ENCODE results near the gene C1QTNF8. TPM values are rescaled to one million over a fixed set of nuclear protein-coding genes. Genes with fewer than 3 reads are reported as not detected.

Gene C1QTNF8
- total RNA-seq, 2 donors from 2014 or later = not detected

DNA sequence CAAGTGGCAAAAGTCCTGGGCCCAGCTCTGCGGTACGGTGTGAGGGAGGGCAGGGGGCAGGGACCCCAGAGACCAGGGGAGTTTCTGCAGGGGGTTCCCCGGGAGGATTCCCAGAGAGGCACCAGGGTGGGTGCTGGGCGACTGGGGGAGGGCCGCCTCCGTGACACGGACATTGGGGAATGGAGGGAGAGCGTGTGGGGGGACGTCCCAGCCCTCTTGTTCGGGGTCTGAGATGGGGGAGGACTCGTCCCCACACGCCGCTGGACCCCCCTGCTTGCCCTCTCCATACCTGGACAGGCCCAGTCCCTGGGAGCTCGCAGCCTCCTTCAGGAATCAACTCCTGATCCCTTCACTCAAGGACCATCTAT lies 26.3 kb upstream of the C1QTNF8 start:
- Mint-ChIP-seq H3K9me3 (no peaks in the 10 kb centered on the region), H3K4me3 (no peak overlapping the region), H3K27ac (no peak overlapping the region), H3K27me3 (no peaks in the 10 kb centered on the region), H3K36me3 (no peaks in the 10 kb centered on the region), H3K4me1 (ENCODE audit: low read depth in 2 of 2) (no peaks in the 10 kb centered on the region)
- ATAC-seq (no peak), DNase-seq (ENCODE audit: low spot score) (no peak)

GRCh38 chr16:1121601-1122397 lies 25.8 kb upstream of the C1QTNF8 start:
- H3K9me3 Mint-ChIP-seq = no peaks in the 10 kb centered on the region
- H3K36me3 Mint-ChIP-seq = no peaks in the 10 kb centered on the region
- no peak overlapping the region for H3K4me3 Mint-ChIP-seq
- DNase-seq (ENCODE audit: low spot score) (no peak), ATAC-seq (no peak)
- no peak overlapping the region for H3K27ac Mint-ChIP-seq
- no peaks in the 10 kb centered on the region for H3K27me3 Mint-ChIP-seq
- no peaks in the 10 kb centered on the region for H3K4me1 Mint-ChIP-seq (ENCODE audit: low read depth in 2 of 2)

DNA sequence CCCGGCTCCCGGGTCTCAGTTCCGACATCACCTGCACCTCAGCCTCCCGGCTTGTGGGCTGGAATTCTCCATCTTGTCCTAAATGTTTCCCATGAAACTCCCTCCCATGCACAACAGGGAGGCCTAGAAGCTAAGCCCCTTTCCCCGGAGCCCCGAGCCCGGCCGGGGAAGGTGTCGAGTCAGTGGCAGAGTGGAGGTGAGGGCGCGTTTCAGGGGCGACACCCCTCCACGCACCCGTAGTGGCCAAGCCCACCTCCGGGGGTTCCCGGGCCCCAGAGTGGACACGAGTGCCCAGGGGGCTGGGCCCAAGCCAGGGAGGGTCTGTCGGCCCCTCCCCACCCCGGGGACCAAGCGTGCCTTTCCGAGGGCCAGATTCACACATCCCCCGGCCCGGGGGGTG lies 25.0 kb upstream of the C1QTNF8 start:
- Mint-ChIP-seq H3K27me3 (no peaks in the 10 kb centered on the region), H3K4me3 (no peak overlapping the region), H3K27ac (no peak overlapping the region), H3K36me3 (no peaks in the 10 kb centered on the region), H3K4me1 (ENCODE audit: low read depth in 2 of 2) (no peaks in the 10 kb centered on the region), H3K9me3 (no peaks in the 10 kb centered on the region)
- DNase-seq (ENCODE audit: low spot score) (no peak), ATAC-seq (no peak)

DNA sequence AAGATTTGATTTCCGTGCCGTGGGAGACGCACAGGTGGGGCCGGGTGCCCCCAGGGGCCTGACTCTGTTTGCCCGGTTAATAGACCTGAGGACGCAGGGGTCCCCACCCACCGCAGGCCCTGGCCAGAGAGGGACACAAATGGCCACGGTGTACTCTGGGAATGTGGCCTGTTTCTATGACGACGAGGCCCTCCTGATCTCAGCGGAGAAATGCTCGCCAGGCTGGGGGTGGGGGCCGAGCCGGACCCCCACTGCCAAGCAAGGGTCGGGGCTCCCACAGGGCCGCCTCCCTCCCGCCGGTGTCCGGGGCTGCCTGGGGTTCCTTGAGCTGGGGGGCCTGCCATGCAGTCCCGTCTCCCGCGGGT lies 24.5 kb upstream of the C1QTNF8 start:
- Mint-ChIP-seq H3K4me3 (no peak overlapping the region), H3K27me3 (no peaks in the 10 kb centered on the region), H3K27ac (no peak overlapping the region), H3K9me3 (no peaks in the 10 kb centered on the region), H3K36me3 (no peaks in the 10 kb centered on the region), H3K4me1 (ENCODE audit: low read depth in 2 of 2) (no peaks in the 10 kb centered on the region)
- ATAC-seq (no peak), DNase-seq (ENCODE audit: low spot score) (no peak)

GRCh38 chr16:1119766-1120576 lies 23.9 kb upstream of the C1QTNF8 start:
- H3K4me3 Mint-ChIP-seq = no peak overlapping the region
- H3K27me3 Mint-ChIP-seq = no peaks in the 10 kb centered on the region
- no peaks in the 10 kb centered on the region for H3K9me3 Mint-ChIP-seq
- no peak for ATAC-seq
- DNase-seq (ENCODE audit: low spot score) = no peak
- H3K27ac Mint-ChIP-seq = no peak overlapping the region
- H3K4me1 Mint-ChIP-seq (ENCODE audit: low read depth in 2 of 2) = no peaks in the 10 kb centered on the region
- no peaks in the 10 kb centered on the region for H3K36me3 Mint-ChIP-seq

DNA sequence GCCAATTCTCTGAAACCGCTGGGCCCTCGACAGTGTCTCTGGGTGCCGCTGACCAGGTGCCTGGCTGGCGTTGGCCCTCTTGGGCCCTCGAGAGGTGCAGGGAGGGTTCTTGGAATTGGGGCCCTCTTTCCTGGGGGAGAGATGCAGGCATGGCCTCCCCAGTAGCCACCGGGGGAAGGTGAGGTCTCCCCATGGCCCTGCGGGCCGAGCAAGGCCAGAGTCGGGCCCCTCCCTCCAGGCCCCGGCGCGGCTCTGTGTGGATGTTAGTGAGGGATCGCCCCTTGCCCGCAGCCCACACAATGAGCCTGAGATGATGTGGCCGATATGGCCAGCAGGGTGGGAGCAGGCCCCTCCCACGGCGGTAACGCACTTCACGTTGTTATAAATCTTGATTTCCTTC lies 23.1 kb upstream of the C1QTNF8 start:
- Mint-ChIP-seq H3K4me3 (no peak overlapping the region), H3K4me1 (ENCODE audit: low read depth in 2 of 2) (no peaks in the 10 kb centered on the region), H3K27ac (no peak overlapping the region)

DNA sequence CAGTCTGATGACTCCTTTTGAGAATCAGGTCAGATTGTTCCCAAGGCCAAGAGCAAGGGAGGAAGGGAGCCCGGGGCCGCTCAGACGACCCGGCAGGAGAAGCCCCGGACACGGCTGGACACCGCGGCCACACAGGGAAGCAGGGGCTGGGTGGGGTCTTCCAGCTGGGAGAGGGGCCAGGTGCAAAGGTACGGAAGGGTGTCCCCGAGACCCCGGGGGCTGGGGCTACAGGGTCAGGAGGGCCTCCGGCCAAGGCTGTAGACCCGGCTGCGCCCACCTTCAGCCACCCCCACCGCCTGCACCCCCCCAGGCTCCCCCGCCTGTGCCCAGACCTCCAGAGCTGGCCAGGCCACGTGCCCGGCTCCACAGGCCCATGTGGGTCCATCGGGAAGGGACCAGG lies 21.9 kb upstream of the C1QTNF8 start:
- H3K9me3 Mint-ChIP-seq = no peaks in the 10 kb centered on the region
- no peaks in the 10 kb centered on the region for H3K4me1 Mint-ChIP-seq (ENCODE audit: low read depth in 2 of 2)
- no peak for ATAC-seq
- no peaks in the 10 kb centered on the region for H3K27me3 Mint-ChIP-seq
- no peak for DNase-seq (ENCODE audit: low spot score)
- H3K27ac Mint-ChIP-seq = no peak overlapping the region
- no peaks in the 10 kb centered on the region for H3K36me3 Mint-ChIP-seq
- H3K4me3 Mint-ChIP-seq = no peak overlapping the region

More for the DNA sequence above, 23.1 kb upstream of the C1QTNF8 start:
- no peaks in the 10 kb centered on the region for H3K9me3 Mint-ChIP-seq
- no peak for DNase-seq (ENCODE audit: low spot score)
- ATAC-seq = no peak
- no peaks in the 10 kb centered on the region for H3K27me3 Mint-ChIP-seq
- H3K36me3 Mint-ChIP-seq = no peaks in the 10 kb centered on the region

DNA sequence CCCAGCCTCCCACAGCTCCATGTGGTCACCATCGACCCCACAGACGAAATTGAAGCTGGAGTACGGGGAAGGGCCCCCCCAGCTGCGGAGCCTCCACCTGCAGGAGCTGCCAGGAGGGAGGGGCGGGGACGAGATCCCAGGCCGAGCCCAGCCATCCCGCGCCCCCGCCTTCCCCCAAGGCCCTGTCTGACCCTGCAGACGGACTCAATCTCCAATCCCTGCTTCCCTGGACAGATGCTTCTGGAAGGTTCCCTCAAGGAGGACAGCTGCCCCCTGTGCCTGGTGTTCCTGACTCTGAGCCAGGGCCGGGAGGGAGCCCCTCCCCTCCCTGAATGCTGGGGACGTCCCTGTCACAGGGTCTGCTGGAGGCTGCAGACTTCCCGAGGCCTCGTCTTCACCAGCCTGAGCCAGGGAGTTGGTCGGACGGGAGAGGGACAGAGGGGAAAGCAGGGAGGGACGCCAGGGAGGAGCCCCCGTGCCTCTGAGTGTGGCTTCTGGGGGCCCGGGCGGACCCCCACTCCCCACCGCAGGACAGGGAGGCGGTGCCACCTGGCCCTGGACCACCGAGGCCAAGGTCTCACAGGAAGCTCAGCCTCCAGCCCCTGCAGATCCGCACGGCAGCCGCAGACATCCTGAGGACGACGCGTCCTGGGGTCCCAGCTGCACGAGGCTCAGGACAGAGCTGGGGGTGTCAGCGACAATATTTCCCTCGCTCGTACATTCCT lies 21.3 kb upstream of the C1QTNF8 start:
- DNase-seq (ENCODE audit: low spot score) (no peak), ATAC-seq (no peak)
- Mint-ChIP-seq H3K36me3 (no peaks in the 10 kb centered on the region), H3K27me3 (no peaks in the 10 kb centered on the region), H3K4me1 (ENCODE audit: low read depth in 2 of 2) (no peaks in the 10 kb centered on the region), H3K27ac (no peak overlapping the region), H3K9me3 (no peaks in the 10 kb centered on the region), H3K4me3 (no peak overlapping the region)

DNA sequence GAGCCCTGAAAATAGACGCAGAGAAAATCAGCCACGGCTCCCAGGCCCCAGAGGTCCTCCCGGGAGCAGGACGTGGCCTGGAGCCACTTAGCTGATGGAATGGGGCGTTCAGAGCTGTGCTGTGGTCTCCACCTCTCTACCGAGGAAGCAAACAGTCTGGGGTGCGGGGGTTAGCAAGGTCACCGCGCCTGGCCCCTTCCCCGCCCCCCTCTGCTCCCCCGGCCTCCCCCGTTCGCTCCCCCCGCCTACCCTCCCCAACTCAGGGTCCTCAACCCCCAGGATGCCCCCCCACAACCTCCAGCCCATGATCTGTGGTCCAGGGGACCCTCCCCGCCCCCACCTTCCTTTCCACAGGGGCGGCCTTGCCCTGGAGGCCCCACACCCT lies 20.6 kb upstream of the C1QTNF8 start:
- no peaks in the 10 kb centered on the region for H3K9me3 Mint-ChIP-seq
- DNase-seq (ENCODE audit: low spot score) = no peak
- H3K4me1 Mint-ChIP-seq (ENCODE audit: low read depth in 2 of 2) = no peaks in the 10 kb centered on the region
- no peak for ATAC-seq
- H3K36me3 Mint-ChIP-seq = no peaks in the 10 kb centered on the region
- no peaks in the 10 kb centered on the region for H3K27me3 Mint-ChIP-seq
- no peak overlapping the region for H3K4me3 Mint-ChIP-seq
- no peak overlapping the region for H3K27ac Mint-ChIP-seq

DNA sequence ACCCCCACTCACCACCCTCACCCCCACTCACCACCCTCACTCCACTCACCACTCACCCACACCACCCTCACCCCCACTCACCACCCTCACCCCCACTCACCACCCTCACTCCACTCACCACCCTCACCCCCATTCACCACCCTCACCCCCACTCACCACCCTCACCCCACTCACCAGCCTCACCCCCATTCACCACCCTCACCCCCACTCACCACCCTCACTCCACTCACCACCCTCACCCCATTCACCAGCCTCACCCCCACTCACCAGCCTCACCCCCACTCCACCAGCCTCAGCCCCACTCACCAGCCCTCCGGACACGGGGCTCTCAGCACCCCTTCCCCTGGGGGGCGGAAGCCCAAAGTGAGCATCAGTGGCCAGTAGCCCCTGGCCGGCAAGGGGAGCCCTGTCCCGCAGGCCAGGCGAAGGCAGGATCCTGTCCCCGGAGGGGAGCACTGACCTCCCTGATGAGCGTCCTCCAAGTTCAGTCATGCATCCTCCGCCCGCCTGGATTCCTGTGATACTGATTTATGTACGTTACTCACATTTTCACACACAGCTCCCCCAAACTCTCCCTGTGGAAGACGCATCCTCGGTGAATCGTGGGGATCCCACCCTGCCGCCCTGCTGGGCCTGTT lies 18.0 kb upstream of the C1QTNF8 start:
- ATAC-seq = no peak
- no peak overlapping the region for H3K4me3 Mint-ChIP-seq
- H3K36me3 Mint-ChIP-seq = no peaks in the 10 kb centered on the region
- H3K27ac Mint-ChIP-seq = no peak overlapping the region
- H3K27me3 Mint-ChIP-seq = peaks cover 0 to 6% of the 10 kb centered on the region in 2 donors
- H3K4me1 Mint-ChIP-seq (ENCODE audit: low read depth in 2 of 2) = no peaks in the 10 kb centered on the region
- H3K9me3 Mint-ChIP-seq = no peaks in the 10 kb centered on the region
- DNase-seq (ENCODE audit: low spot score) = no peak

DNA sequence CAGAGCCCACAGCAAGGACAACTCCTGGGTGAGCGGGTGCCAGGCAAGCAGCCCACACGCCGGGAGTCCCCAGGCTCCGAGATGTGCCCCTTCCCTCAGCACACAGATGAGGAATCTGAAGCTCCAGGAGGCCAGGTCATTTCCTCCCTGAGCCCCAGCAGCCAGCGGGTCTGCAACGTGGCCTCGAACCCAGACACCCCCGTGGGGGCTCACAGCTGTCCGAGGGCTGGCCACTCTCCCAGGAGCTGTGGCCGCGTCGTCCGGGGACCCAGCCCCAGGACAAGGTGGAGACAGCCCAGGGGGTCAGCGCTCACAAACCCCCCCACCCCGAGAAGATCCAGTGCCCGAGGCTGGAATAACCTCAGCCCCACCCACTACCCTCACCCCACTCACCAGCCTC lies 17.4 kb upstream of the C1QTNF8 start:
- ATAC-seq (no peak), DNase-seq (ENCODE audit: low spot score) (no peak)
- Mint-ChIP-seq H3K4me1 (ENCODE audit: low read depth in 2 of 2) (no peaks in the 10 kb centered on the region), H3K27me3 (peaks cover 0 to 6% of the 10 kb centered on the region in 2 donors), H3K9me3 (no peaks in the 10 kb centered on the region), H3K36me3 (no peaks in the 10 kb centered on the region), H3K27ac (no peak overlapping the region), H3K4me3 (no peak overlapping the region)

GRCh38 chr16:1112506-1113184 lies 16.6 kb upstream of the C1QTNF8 start:
- no peak overlapping the region for H3K27ac Mint-ChIP-seq
- H3K9me3 Mint-ChIP-seq = no peaks in the 10 kb centered on the region
- H3K4me3 Mint-ChIP-seq = no peak overlapping the region
- no peaks in the 10 kb centered on the region for H3K4me1 Mint-ChIP-seq (ENCODE audit: low read depth in 2 of 2)
- no peaks in the 10 kb centered on the region for H3K36me3 Mint-ChIP-seq
- DNase-seq (ENCODE audit: low spot score) (no peak), ATAC-seq (no peak)
- H3K27me3 Mint-ChIP-seq = peaks cover 0 to 6% of the 10 kb centered on the region in 2 donors

- Mint-ChIP-seq H3K9me3 (no peaks in the 10 kb centered on the region), H3K27ac (no peak overlapping the region), H3K4me3 (no peak overlapping the region), H3K27me3 (peaks cover 0 to 6% of the 10 kb centered on the region in 2 donors), H3K4me1 (ENCODE audit: low read depth in 2 of 2) (no peaks in the 10 kb centered on the region), H3K36me3 (no peaks in the 10 kb centered on the region)
- no peak for ATAC-seq
- no peak for DNase-seq (ENCODE audit: low spot score)
Measured at GRCh38 chr16:1109648-1110047, 13.6 kb upstream of the C1QTNF8 start.

All from natural killer cell treated with Interleukin-12 subunit alpha and Interleukin-12 subunit beta and Interleukin-15 and Interleukin-18, amount 100 ng/mL, for 72 hours (primary cell).